Gastroesophageal sphincter (tissue), 4 donors: ENCODE measurements around the gene DACH1. TPM values are rescaled to one million over a fixed set of nuclear protein-coding genes. Genes with fewer than 3 reads are reported as not detected.

Source experiments
- ATAC-seq: fragments of 150-250 bp; one replicate; pipeline ENCODE4 v1.9.1; 2016; ENCODE audit warnings: mild to moderate bottlenecking, moderate library complexity
- H3K27ac ChIP-seq, 4 donors: fragments of 200-600 bp; sonication (generic) in 3 of 4; 1 replicate in 3 of 4; 2 replicates in 1 of 4; pipeline ENCODE4 v1.5.1; 2016 to 2019
- H3K27me3 ChIP-seq: fragments of 200-600 bp; sonication (generic); one replicate; pipeline ENCODE4 v1.5.1; 2019
- H3K36me3 ChIP-seq, 2 donors: fragments of 200-600 bp; sonication (generic); one replicate each; pipeline ENCODE4 v1.5.1; 2019; ENCODE audit warnings: control low read depth in 1 of 2
- H3K4me1 ChIP-seq, 3 donors: fragments of 200-600 bp; sonication (generic); 1 replicate in 2 of 3; 2 replicates in 1 of 3; pipeline ENCODE4 v1.5.1; 2016 to 2019; ENCODE audit warnings: control low read depth in 2 of 3
- H3K4me3 ChIP-seq, 2 donors: fragments of 200-600 bp; sonication (generic); one replicate each; pipeline ENCODE4 v1.5.1; 2019; ENCODE audit warnings: mild to moderate bottlenecking in 1 of 2, moderate library complexity in 1 of 2
- H3K9me3 ChIP-seq, 3 donors: fragments of 200-600 bp; sonication (generic); one replicate each; pipeline ENCODE4 v1.5.1; 2017 to 2019; ENCODE audit warnings: control low read depth in 2 of 3
- CTCF ChIP-seq, 4 experiments: fragments of 200-600 bp in 2 of 4; fragments of 450-650 bp in 2 of 4; sonication (generic) in 1 of 4; IDR thresholded peaks; one replicate each; pipeline ENCODE4 v1.5.1; 2017 to 2019; ENCODE audit warnings: antibody characterized with exemption in 4 of 4, mild to moderate bottlenecking in 2 of 4, moderate library complexity in 2 of 4
- EP300 ChIP-seq: sonication (generic); formaldehyde crosslinking; IDR thresholded peaks from one replicate; pipeline ENCODE4 v1.6.1; 2017; ENCODE audit warnings: antibody characterized with exemption, mild to moderate bottlenecking
- POLR2A ChIP-seq, 2 donors: fragments of 450-650 bp; IDR thresholded peaks; one replicate each; pipeline ENCODE4 v1.6.1; 2017; ENCODE audit warnings: antibody characterized with exemption in 2 of 2, mild to moderate bottlenecking in 2 of 2, moderate library complexity in 1 of 2
- POLR2AphosphoS5 ChIP-seq: sonication (generic); formaldehyde crosslinking; IDR thresholded peaks from one replicate; pipeline ENCODE4 v1.6.1; 2017; ENCODE audit warnings: antibody characterized with exemption
- WGBS, 2 donors: methylation state at CpG; one replicate each; pipeline ENCODE4 v1.1.5; 2018; ENCODE audit warnings: low coverage in 1 of 2; 5-methylcytosine and 5-hydroxymethylcytosine counted together
- total RNA-seq, 4 donors: library from RNA; depleted of rRNA; stranded (reverse); fragments of >200 nt; gene quantifications; one replicate each; pipeline ENCODE4 v1.1.0, GENCODE V29; 2016

DACH1 gene
- total RNA-seq, 4 donors from 2014 or later = 1.1 to 2.1 (median 1.7) TPM

- Histone ChIP-seq H3K36me3 (no peaks in the 10 kb centered on the region), H3K9me3 (no peaks in the 10 kb centered on the region), H3K4me1 (no peaks in the 10 kb centered on the region), H3K4me3 (no peak overlapping the region), H3K27ac (no peak overlapping the region), H3K27me3 (no peaks in the 10 kb centered on the region)
- no peak for TF ChIP-seq POLR2AphosphoS5
- TF ChIP-seq POLR2A (IDR thresholded peaks at IDR 0.05) = no peak
- TF ChIP-seq EP300 = no peak
- TF ChIP-seq CTCF (IDR thresholded peaks at IDR 0.05) = no peak
- no peak for ATAC-seq
- WGBS, 2 donors = 83 to 96% methylated on average over 2 of the region's 2 CpGs
These were observed 350.0 kb downstream of the DACH1 start for GRCh38 chr13:71517004-71517403.

- H3K9me3 ChIP-seq = no peaks in the 10 kb centered on the region
- no peaks in the 10 kb centered on the region for H3K4me1 ChIP-seq
- 37 to 61% methylated on average over 3 of the region's 3 CpGs for WGBS, 2 donors
- no peak overlapping the region for H3K27ac ChIP-seq
- ATAC-seq = no peak
- H3K36me3 ChIP-seq = no peaks in the 10 kb centered on the region
- no peaks in the 10 kb centered on the region for H3K27me3 ChIP-seq
- H3K4me3 ChIP-seq = no peak overlapping the region
- no peak for TF ChIP-seq CTCF (IDR thresholded peaks at IDR 0.05)
- no peak for TF ChIP-seq EP300
- TF ChIP-seq POLR2A (IDR thresholded peaks at IDR 0.05) = no peak
- TF ChIP-seq POLR2AphosphoS5 = no peak
These were observed 350.5 kb downstream of the DACH1 start for GRCh38 chr13:71516521-71516920.

- WGBS, 2 donors = 27 to 38% methylated on average over 4 of the region's 4 CpGs
- H3K4me3 ChIP-seq = no peak overlapping the region
- H3K27ac ChIP-seq = no peak overlapping the region
- H3K27me3 ChIP-seq = no peaks in the 10 kb centered on the region
- ATAC-seq = no peak
- no peaks in the 10 kb centered on the region for H3K9me3 ChIP-seq
- H3K4me1 ChIP-seq = no peaks in the 10 kb centered on the region
- H3K36me3 ChIP-seq = no peaks in the 10 kb centered on the region
- TF ChIP-seq POLR2A (IDR thresholded peaks at IDR 0.05) = no peak
- no peak for TF ChIP-seq CTCF (IDR thresholded peaks at IDR 0.05)
- TF ChIP-seq EP300 = no peak
- no peak for TF ChIP-seq POLR2AphosphoS5
These were observed 351.3 kb downstream of the DACH1 start for GRCh38 chr13:71515744-71516038.

GRCh38 chr13:71514900-71515743, 351.9 kb downstream of the DACH1 start:
- no peak for TF ChIP-seq CTCF (IDR thresholded peaks at IDR 0.05)
- no peak for TF ChIP-seq POLR2A (IDR thresholded peaks at IDR 0.05)
- TF ChIP-seq POLR2AphosphoS5 = no peak
- TF ChIP-seq EP300 = no peak
- H3K4me3 ChIP-seq = no peak overlapping the region

GRCh38 chr13:71513411-71514033, 353.5 kb downstream of the DACH1 start:
- H3K4me1 ChIP-seq = no peaks in the 10 kb centered on the region
- ATAC-seq = no peak

More at GRCh38 chr13:71514900-71515743, 351.9 kb downstream of the DACH1 start:
- Histone ChIP-seq H3K36me3 (no peaks in the 10 kb centered on the region), H3K27me3 (no peaks in the 10 kb centered on the region), H3K4me1 (no peaks in the 10 kb centered on the region), H3K27ac (no peak overlapping the region), H3K9me3 (no peaks in the 10 kb centered on the region)
- 49 to 67% methylated on average over 3 of the region's 3 CpGs for WGBS, 2 donors
- ATAC-seq = no peak

More at GRCh38 chr13:71513411-71514033, 353.5 kb downstream of the DACH1 start:
- Histone ChIP-seq H3K27me3 (no peaks in the 10 kb centered on the region), H3K36me3 (no peaks in the 10 kb centered on the region), H3K4me3 (no peak overlapping the region), H3K9me3 (no peaks in the 10 kb centered on the region), H3K27ac (no peak overlapping the region)
- no peak for TF ChIP-seq CTCF (IDR thresholded peaks at IDR 0.05)
- TF ChIP-seq POLR2A (IDR thresholded peaks at IDR 0.05) = no peak
- no peak for TF ChIP-seq EP300
- TF ChIP-seq POLR2AphosphoS5 = no peak
